SKM-1 (cell line): Measurements from ENCODE around the gene RIPK1.

ENCODE experiments used
- DNase-seq: peaks from one replicate; lab custom pipeline; 2025; ENCODE audit not compliant: unreplicated experiment; lab: John Stamatoyannopoulos, UW

RIPK1 gene

DNA sequence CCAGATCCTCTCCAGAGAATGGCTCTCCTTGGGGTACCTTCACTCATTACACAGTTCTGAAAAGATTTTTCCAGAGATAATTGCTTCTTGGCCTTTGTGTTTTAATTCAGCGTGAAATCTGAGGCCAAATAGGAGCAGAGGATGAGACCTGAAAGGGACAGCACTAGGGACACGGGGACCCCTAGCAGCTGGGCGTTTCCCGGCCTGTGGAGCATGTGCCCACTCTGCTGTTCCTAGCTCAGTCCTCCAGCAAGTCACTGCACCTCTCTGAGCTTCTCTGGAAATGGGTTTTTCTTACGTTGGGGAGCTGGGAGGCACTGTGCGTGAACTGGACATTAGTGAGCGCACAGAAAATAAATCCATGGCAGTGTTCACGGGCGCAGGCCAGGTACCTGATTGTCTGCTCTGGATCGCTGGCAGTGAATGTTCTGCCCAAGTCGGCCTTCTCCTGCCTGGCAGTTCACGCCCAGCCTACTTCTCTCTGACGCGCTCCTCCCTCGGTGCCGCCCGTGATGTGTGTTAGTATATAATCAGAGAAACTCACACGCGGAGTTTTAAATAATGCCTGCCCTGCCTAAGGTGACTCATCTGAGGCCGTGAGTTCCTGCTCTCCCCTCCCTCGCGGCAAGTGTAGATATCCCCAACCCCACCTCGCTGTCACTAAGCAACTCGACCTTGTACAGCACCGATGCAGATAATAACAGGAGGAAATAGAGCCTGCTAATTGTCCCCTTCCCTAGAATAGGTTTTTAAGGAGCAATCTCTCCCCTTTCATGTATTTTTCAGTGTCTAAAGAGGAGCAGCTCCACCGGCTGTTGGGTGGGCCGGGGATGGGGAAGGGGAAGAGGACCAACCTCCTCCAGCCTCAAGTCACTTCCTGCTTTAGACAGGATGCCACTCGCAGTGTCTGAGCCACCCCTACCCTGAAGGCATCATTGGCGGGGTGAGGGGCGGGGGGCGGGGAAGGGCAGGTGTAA, 91.8 kb downstream of the RIPK1 start:
- DNase-seq = no peak

DNA sequence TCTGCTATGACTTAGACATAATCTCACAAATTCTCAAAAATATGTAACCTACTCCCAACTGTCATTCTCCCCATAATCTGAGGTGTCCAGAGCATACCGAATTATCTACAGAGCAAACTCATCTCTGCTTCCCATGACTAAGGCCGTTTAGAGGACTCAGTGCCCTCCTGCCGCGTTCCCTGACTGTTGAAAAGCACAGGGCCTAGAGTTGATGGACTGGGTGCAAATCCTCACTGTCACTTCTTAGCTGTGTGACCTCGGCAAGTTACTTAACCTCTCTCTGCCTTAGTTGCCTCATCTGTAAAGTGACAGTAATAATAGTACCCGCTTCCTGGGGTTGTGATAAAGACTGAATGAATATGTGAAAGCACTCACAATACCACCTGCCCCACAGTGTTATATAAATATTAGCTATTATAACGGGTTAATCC, 93.8 kb downstream of the RIPK1 start:
- peak; percentile 36 for DNase-seq

DNA sequence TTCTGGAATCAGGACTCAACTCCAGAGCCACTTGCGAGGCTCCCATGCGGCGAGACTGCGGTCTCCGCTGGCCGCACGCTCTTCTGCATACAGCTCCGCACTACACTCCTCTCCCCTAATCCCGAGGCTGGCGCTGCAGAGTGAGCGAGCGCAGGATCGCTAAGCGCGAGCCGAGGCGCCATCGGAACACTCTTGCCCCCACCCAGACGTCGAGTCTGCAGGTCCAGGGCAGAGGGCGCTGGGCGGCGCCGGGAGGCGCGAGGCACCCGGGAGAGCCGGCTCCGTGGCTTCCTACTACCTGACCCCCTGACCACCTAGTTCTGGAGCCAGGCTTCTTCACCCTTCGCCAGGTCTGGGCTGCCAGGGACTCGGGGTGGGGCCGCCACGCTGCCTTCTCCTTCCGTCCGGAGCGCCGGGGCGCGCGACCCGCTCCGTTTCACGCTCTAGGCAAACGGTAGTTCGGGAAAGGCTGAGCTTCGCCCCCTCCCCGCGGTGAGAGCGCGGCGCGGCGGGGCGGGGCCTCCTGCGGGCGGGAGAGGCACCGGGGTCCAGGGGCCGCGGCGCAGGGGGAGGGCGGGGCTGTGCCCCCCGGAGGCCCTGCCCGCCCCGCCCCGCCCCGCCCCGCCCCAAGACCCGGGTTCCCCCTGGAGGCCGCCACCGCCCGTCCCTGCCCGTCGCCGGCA, 94.4 kb downstream of the RIPK1 start:
- DNase-seq = peak; percentile 70

DNA sequence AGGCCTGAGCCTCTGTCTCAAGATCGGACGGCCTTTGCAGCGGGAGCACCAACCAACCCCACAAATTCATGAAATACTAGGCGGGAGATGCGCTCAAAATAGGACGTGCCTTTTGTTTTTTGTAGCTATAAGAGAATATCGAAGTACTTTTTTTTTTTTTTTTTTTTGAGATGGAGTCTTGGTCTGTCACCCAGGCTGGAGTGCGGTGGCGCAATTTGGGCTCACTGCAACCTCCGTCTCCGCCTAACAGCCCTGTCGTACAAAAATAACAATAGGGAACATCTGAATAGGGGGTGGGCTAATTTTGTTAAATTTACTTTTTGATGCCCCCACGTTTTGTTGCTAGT, 94.9 kb downstream of the RIPK1 start:
- DNase-seq = peak; percentile 37

DNA sequence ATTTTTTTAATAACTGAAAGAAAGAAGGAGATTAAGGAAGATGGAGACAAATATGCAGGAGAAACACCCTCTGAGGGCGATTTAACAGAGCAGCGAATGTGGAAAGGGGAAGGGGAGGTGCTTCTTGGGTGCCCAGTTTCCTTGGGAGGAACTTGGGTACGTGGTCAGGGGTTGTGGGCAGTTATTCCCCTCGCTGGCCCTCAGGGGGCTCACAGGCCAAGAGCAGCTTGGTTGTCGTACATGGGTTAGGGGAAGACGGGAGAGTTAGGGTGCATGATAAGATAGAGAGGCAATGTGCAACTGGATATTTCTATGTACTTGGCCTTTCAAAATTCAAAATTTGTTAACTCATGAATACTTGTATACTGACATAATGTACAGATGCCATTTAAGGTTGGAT, 96.1 kb downstream of the RIPK1 start:
- DNase-seq = no peak
